Erythroblast (primary cell): ENCODE data around the gene DOCK8.

Experiments
- GATA1 ChIP-seq: IDR thresholded peaks from 2 replicates; pipeline ENCODE4 v1.6.1; 2011; ENCODE audit warnings: low read depth, mild to moderate bottlenecking, control low read depth, low read length, moderate library complexity
- POLR2A ChIP-seq: IDR thresholded peaks from 2 replicates; pipeline ENCODE4 v1.6.1; 2011; ENCODE audit warnings: mild to moderate bottlenecking, low read length

DNA sequence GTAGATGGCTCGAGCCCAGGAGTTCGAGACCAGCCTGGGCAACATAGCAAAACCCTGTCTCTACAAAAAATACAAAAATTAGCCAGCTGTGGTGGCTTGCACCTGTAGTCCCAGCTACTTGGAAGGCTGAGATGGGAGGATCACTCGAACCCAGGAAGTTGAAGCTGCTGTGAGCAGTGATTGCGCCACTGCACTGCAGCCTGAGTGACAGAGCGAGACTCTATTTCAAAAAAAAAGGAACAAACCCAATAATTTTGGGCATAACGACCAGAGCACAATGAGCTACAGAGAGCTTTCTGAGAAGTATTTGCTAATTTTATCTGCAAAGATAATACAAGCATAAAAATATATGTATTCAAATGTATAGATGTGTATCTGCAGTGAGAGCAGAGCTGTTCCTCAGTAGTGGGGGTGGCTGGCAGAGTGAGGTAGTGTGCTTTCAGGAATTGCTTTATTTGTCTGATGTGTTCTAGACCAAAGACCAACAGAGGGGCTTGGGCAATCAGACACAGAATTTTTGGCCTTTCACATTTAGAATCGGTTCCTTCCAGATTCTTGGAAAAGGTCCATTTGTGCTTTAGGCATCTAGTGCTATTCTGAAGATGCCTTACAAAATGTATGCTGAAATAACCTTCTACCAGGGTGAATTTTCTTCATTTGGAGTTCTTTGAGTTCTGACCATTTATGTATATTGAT lies 5.2 kb downstream of the DOCK8 start:
- no peak for TF ChIP-seq POLR2A
- no peak for TF ChIP-seq GATA1
